GM18499 (cell line): ENCODE results near the gene CNTNAP2.

Experiments used
- ATAC-seq: cut with Tn5 transposase; IDR thresholded peaks from one replicate; pipeline ENCODE4 v1.9.1; 2021; ENCODE audit warnings: moderate number of reproducible peaks; ENCODE audit not compliant: insufficient read depth, unreplicated experiment

Gene CNTNAP2

DNA sequence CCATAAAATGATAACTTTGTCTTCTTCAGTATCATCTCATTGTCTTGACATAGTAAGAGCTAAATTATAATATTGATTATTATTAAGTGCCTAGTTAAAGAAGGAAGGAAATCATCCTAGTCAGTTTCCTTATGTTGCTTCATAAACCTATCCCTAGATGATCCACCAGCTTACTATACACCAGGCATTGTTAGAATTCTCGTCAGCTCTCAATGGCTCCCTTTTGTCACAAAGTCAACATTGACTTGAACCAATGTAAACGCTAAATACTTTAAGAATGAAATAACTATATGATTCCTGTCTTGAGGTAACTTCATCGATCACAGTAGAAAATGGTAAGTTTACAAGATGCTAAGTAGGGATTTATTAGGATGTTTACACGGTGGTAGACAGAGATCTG is 1162.9 kb downstream of the CNTNAP2 start:
- ATAC-seq = no peak

- ATAC-seq = no peak
These were observed 1163.4 kb downstream of the CNTNAP2 start for GRCh38 chr7:147279964-147280374.

DNA sequence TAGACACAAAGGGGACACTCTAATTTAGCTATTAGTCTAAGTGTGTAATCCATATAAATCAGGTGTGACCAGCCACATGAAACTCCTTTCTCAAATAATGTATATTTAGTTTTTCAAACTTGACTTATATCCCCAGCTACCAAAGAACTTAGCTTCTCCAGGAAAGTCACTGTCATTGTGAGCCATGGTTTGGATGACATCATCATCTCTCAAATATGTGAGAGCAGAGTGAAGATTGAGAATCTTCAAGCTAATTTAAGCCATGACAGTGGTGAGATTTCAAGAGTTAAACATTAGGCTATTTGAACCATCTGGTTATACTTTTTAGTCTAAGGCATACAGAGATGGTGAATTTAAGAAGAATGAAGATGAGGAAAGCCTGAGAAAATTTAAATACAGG is 1165.6 kb downstream of the CNTNAP2 start:
- ATAC-seq = no peak

GRCh38 chr7:147296201-147296600 is 1179.6 kb downstream of the CNTNAP2 start:
- no peak for ATAC-seq

DNA sequence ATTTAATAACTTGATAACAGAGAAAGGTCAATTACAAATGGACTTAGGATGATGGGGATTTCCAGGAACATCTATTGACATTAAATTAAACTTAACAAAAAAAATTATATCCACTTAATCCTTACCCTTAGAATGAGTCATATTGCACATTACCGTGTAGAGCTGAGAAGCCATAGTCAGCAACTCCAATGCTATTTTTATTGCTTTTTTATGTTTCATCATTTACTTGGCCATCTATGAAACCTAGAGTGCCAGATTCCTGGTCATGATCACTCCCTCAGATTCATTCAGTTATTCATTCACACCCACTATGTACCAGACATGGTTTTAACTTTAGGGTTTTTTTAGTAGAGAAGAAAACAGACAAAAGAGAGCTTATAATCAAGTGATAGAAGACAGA is 1180.4 kb downstream of the CNTNAP2 start:
- ATAC-seq = no peak

GRCh38 chr7:147298611-147299043 is 1182.0 kb downstream of the CNTNAP2 start:
- no peak for ATAC-seq

- no peak for ATAC-seq
These were observed 1183.7 kb downstream of the CNTNAP2 start for GRCh38 chr7:147300293-147300692.

DNA sequence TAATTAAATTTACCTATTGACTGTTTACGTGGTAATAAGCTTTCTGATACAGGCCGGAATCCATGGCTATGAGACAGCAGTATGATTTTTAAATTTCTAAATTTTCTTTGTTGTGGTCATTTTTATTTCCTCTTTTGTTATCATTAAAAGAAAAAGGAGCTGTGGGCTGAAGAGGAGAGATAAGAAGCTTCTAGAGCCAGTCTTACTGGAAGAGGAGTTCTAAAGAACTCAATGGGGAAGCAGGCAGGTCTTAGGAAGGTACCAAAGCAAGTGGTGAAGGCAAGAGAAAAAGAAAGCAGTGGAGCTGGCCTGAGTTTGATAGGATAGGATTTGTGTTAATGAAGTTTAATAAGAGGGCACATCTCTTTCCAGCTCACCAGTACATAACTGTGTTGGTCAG is 1187.8 kb downstream of the CNTNAP2 start:
- no peak for ATAC-seq

GRCh38 chr7:147305827-147306226 is 1189.2 kb downstream of the CNTNAP2 start:
- no peak for ATAC-seq

DNA sequence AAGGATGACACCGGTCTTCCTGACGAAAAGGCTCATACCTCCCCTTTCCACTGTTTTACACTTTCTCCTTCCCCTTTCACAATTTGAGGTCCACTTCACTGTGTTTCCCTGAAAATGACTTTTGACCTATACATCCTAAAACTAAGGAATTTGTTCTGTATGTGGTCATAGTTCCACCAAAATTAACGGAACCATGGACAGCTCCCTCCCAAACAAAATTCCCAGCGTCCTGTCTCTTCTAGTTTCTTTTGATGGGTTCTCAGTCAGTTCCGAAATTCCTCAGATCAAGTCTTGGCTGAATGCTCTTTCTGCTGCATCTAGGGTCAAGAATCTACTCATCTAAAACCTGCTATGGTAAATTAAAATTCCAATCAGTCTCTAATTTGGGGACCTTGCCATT is 1191.9 kb downstream of the CNTNAP2 start:
- no peak for ATAC-seq

DNA sequence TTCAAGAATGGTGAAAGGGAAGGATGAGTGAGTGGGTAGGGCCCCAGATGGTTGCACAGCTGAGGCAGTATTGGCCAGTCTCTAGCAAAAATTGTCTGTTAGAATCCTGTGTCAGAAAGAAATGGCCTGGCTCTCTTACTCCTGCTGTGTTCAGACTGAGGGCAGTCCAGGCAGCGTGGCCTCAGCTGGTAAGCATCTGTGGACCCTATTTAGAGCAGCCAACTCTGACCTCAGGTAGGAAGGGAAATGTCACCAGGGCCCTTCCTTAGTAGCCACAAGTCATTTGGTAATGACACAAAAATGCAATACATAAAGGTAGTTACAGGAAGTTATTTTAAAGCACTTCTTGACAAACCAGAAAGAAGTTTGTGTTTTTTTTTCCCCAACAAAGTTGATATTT is 1194.7 kb downstream of the CNTNAP2 start:
- ATAC-seq = no peak

DNA sequence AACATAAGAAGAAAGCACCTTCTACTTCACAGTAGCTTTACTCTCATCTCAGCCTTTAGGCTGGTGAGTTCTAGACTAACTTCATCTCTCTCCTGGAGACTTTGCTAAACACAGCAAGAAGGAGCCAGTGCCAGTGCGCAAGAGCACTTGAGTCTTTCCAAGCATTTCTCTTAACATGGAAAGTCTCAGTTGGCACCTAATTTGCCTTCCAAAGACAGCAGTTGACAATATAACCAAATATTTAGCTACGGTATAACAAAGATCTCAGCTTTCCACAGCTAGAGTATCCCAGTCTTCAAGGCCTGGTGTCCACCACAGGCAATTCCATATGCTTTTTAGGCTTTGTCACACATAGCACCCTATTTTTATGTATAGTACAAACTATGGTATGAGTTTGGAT is 1204.9 kb downstream of the CNTNAP2 start:
- ATAC-seq = no peak

- no peak for ATAC-seq
These were observed 1216.4 kb downstream of the CNTNAP2 start for GRCh38 chr7:147332988-147333387.

DNA sequence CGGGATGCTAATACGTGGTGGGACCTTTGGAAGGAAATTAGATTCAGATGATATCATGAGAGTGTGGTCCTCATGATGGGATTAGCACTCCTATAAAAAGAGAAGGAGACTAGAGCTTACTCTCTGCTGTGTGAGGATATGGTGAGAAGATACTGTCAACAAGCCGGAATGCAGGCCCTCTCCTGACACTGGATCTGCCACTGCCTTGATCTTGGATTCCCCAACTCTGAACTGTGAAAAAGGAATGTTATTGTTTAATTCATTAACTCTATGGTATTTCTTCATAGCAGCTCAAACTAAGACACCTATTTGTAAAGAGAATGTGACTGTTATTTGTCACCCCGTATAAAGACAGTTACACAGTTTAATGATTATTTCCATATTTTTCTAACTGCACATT is 1246.5 kb downstream of the CNTNAP2 start:
- no peak for ATAC-seq

DNA sequence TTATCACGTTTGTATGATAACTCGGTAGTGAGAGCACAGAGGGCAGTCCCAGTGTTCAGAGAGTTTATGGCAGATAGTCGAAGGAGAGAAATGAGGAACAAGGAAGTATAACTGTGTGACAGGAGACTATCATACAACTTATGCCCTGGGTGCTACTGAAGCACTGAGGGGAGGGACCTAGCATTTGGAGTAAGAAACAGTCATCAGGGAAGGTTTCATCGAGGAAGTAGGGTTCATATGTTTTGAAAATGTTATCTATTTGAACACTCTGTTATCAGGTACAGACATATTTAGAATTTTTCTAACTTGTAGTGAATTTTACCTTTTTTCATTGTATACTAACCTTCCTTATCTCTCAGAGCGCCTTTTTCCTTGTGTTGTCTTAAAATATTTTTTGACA is 1259.6 kb downstream of the CNTNAP2 start:
- ATAC-seq = no peak

DNA sequence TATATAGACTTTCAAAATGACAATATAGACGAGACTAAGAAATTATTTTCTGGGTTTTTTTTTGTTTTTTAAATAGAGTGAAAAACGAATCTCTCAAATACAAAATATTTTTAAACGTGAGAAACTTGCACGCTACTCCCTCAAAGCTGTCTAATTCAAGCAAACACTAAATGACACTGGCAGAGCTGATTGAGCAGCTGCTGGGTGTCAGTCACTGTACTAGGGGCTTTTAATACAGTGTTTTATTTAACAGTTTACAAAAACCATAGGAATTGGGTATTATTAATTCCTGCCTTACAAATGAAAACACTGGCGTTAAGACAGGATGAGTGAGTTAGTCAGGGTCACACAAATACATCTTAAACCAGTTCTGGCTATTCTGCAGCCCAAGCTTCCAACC is 1264.3 kb downstream of the CNTNAP2 start:
- ATAC-seq = no peak

DNA sequence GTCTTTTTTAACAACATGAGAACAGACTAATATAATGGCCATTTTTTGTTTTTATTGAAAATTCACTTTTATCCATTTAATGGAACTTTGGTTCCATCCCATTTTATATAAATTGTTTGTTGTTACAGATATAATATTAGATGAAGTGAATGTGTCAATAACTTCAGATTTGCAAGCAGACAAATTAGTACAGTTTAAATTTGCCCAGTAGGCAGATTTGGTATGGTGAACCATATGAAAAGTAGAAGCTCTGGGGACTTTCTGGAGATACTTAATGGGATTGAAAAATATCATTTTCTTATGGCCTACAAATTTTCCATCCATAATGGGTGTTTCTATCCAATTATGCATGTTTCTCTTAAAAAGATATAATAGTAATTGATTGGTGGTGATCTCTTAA is 1277.7 kb downstream of the CNTNAP2 start:
- no peak for ATAC-seq

DNA sequence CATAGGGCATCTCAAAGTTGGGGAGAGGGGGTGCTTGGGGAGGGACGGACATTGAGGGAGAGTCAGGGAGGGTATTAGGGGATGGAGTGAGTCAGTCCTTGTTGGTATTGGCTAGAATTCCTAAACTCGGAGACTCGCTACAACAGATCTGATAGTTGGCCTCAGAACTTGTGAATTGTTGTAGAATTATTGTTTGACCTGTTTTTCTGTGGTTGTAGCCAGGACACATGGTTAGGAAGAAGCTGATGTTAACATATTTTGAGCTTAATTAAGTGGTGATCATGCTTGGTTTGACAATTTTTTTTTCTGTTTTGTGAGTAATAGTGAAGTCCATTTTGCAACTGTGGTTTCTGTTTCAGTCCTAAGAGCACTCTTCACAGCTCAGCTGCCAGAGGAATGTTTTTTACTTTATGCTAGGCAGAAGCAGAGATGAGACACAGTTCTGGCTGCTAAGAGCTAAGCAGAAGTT is 1283.7 kb downstream of the CNTNAP2 start:
- no peak for ATAC-seq

- ATAC-seq = no peak
These were observed 1284.3 kb downstream of the CNTNAP2 start for GRCh38 chr7:147400925-147401324.

GRCh38 chr7:147405621-147406020 is 1289.0 kb downstream of the CNTNAP2 start:
- no peak for ATAC-seq

GRCh38 chr7:147406521-147407135 is 1290.0 kb downstream of the CNTNAP2 start:
- ATAC-seq = no peak

DNA sequence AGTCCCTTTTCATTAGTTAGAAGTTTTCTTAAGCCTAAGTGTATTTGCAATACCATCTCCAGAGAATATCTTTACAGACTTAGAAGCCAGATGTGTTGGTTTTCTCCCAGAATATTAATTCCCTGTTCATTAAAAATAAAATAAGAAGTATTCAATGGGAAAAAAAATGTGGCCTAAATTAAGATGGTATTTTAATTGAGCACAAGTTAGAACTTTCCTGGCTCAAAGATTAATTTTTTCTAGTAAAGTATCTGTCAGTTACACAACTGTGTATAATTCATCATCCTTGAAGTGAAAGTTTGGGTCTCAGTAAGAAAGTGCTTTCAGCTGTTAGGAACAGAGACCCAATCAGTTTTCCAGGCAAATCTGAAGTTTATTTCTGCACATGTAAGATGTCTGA is 1294.5 kb downstream of the CNTNAP2 start:
- ATAC-seq = no peak

DNA sequence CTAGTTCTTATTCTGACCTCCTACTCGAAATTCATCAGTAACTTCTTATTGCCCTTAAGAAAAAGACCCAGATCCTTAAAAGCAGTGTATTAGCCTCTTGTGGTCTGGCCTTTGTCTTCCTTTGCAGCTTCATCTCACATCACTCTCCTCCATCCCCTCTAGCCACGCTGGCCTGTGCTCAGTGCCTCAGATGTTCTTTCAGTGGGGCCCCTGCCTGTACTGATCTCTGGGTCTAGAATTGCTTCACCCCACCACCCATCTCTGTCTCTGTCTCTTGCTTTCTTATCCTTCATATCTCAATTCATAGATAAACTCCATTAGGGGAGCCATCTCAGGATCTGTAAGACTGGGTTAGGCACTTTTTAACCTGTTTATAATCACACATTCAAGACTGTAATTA is 1295.5 kb downstream of the CNTNAP2 start:
- ATAC-seq = no peak
